DND-41 (cell line): ENCODE measurements around the gene ZDHHC23.

Experiments
- ATAC-seq: fragments of 200-7000 bp; cut with Tn5 transposase; 3 replicates; pipeline ENCODE4 v1.9.1; 2021; ENCODE audit warnings: low read depth; ENCODE audit not compliant: insufficient read depth
- DNase-seq: peaks from one replicate; pipeline ENCODE4 v3.0.0-alpha.2; 2020
- H2AFZ ChIP-seq: 2 replicates; pipeline ENCODE4 v1.6.0; 2012; ENCODE audit warnings: low read depth, low read length
- H3K27ac ChIP-seq: 2 replicates; pipeline ENCODE4 v1.5.1; 2012; ENCODE audit warnings: low read length, inconsistent platforms
- H3K27me3 ChIP-seq: fragments of 200-600 bp; sonication (generic); 2 replicates; pipeline ENCODE4 v1.6.0; 2012; ENCODE audit warnings: low read length, mild to moderate bottlenecking, inconsistent platforms; ENCODE audit not compliant: insufficient read depth, poor library complexity
- H3K36me3 ChIP-seq: 2 replicates; pipeline ENCODE4 v1.5.1; 2012; ENCODE audit warnings: low read length, inconsistent platforms; ENCODE audit not compliant: insufficient read depth
- H3K4me1 ChIP-seq: 2 replicates; pipeline ENCODE4 v1.5.1; 2012; ENCODE audit warnings: mild to moderate bottlenecking, low read length; ENCODE audit not compliant: insufficient read depth
- H3K4me2 ChIP-seq: 2 replicates; pipeline ENCODE4 v1.6.0; 2012; ENCODE audit warnings: mild to moderate bottlenecking, moderate library complexity, low read length, inconsistent platforms; ENCODE audit not compliant: insufficient read depth
- H3K4me3 ChIP-seq, 2 experiments: fragments of 200-600 bp in 1 of 2; shearing (Covaris generic) in 1 of 2; 2 replicates each; pipeline ENCODE4 v1.5.1; 2012 to 2016; ENCODE audit warnings: inconsistent platforms in 2 of 2, low read length in 2 of 2, mild to moderate bottlenecking in 2 of 2, low read depth in 1 of 2, moderate library complexity in 1 of 2
- H3K79me2 ChIP-seq: 2 replicates; pipeline ENCODE4 v1.6.0; 2012; ENCODE audit warnings: low read length, inconsistent platforms; ENCODE audit not compliant: insufficient read depth
- H3K9ac ChIP-seq: 2 replicates; pipeline ENCODE4 v1.6.0; 2012; ENCODE audit warnings: low read depth, mild to moderate bottlenecking, inconsistent platforms, low read length, moderate library complexity
- H3K9me3 ChIP-seq: 2 replicates; pipeline ENCODE4 v1.5.1; 2012; ENCODE audit warnings: low read length, moderate library complexity, mild to moderate bottlenecking, inconsistent platforms; ENCODE audit not compliant: insufficient read depth, severe bottlenecking
- H4K20me1 ChIP-seq: 2 replicates; pipeline ENCODE4 v1.6.0; 2012; ENCODE audit warnings: low read length; ENCODE audit not compliant: insufficient read depth
- CTCF ChIP-seq: IDR thresholded peaks from 2 replicates; pipeline ENCODE4 v1.5.1; 2012; ENCODE audit warnings: borderline replicate concordance, low read length, moderate library complexity, mild to moderate bottlenecking; ENCODE audit not compliant: poor library complexity, severe bottlenecking; ENCODE audit errors: extremely low read depth
- EZH2 ChIP-seq: IDR thresholded peaks from 3 replicates; pipeline ENCODE4 v1.6.1; 2012; ENCODE audit warnings: borderline replicate concordance, low read depth, mild to moderate bottlenecking, moderate library complexity, low read length, inconsistent platforms; ENCODE audit not compliant: severe bottlenecking

The ZDHHC23 gene

GRCh38 chr3:113968986-113969385 lies 21.2 kb downstream of the ZDHHC23 start:
- no peak for ATAC-seq
- H3K27me3 ChIP-seq = no peaks in the 10 kb centered on the region
- DNase-seq = no peak
- no peaks in the 10 kb centered on the region for H3K79me2 ChIP-seq
- no peak overlapping the region for H3K4me2 ChIP-seq
- no peak overlapping the region for H3K27ac ChIP-seq
- H3K36me3 ChIP-seq = no peaks in the 10 kb centered on the region
- H3K4me1 ChIP-seq = peaks cover 9% of the 10 kb centered on the region
- H4K20me1 ChIP-seq = no peaks in the 10 kb centered on the region
- TF ChIP-seq EZH2 (no peak), CTCF (no peak)
- H3K4me3 ChIP-seq = no peak overlapping the region
- peaks cover 7% of the 10 kb centered on the region for H3K9me3 ChIP-seq
- H3K9ac ChIP-seq = no peak overlapping the region
- H2AFZ ChIP-seq = no peak overlapping the region

GRCh38 chr3:113977822-113978221 lies 30.0 kb downstream of the ZDHHC23 start:
- no peaks in the 10 kb centered on the region for H4K20me1 ChIP-seq
- DNase-seq (no peak), ATAC-seq (no peak)
- no peak overlapping the region for H3K4me2 ChIP-seq
- H3K9me3 ChIP-seq = peaks cover 6% of the 10 kb centered on the region
- H3K79me2 ChIP-seq = no peaks in the 10 kb centered on the region
- H3K36me3 ChIP-seq = no peaks in the 10 kb centered on the region
- TF ChIP-seq CTCF (no peak), EZH2 (no peak)
- no peak overlapping the region for H2AFZ ChIP-seq
- H3K27me3 ChIP-seq = no peaks in the 10 kb centered on the region
- H3K9ac ChIP-seq = no peak overlapping the region
- H3K27ac ChIP-seq = no peak overlapping the region
- H3K4me1 ChIP-seq = no peaks in the 10 kb centered on the region
- H3K4me3 ChIP-seq = no peak overlapping the region

GRCh38 chr3:113979916-113980315 lies 32.1 kb downstream of the ZDHHC23 start:
- TF ChIP-seq CTCF (no peak), EZH2 (no peak)
- Histone ChIP-seq H3K79me2 (no peaks in the 10 kb centered on the region), H4K20me1 (no peaks in the 10 kb centered on the region), H3K4me3 (no peak overlapping the region), H3K36me3 (no peaks in the 10 kb centered on the region), H3K27ac (no peak overlapping the region), H3K9me3 (no peaks in the 10 kb centered on the region), H3K4me2 (no peak overlapping the region), H3K4me1 (no peaks in the 10 kb centered on the region), H3K9ac (no peak overlapping the region), H3K27me3 (no peaks in the 10 kb centered on the region), H2AFZ (no peak overlapping the region)
- ATAC-seq = no peak
- DNase-seq = no peak

- Histone ChIP-seq H3K27me3 (no peaks in the 10 kb centered on the region), H2AFZ (no peak overlapping the region), H4K20me1 (no peaks in the 10 kb centered on the region), H3K36me3 (no peaks in the 10 kb centered on the region), H3K9ac (no peak overlapping the region), H3K4me3 (no peak overlapping the region), H3K9me3 (no peaks in the 10 kb centered on the region), H3K79me2 (no peaks in the 10 kb centered on the region), H3K4me2 (no peak overlapping the region), H3K4me1 (no peaks in the 10 kb centered on the region), H3K27ac (no peak overlapping the region)
- TF ChIP-seq CTCF (no peak), EZH2 (no peak)
- no peak for ATAC-seq
- no peak for DNase-seq
Measured at GRCh38 chr3:113981803-113982202, 34.0 kb downstream of the ZDHHC23 start.
